Erythroblast (primary cell): ENCODE measurements around the gene RILP.

Experiments used
- GATA1 ChIP-seq: IDR thresholded peaks from 2 replicates; pipeline ENCODE4 v1.6.1; 2011; ENCODE audit warnings: low read depth, mild to moderate bottlenecking, control low read depth, low read length, moderate library complexity
- POLR2A ChIP-seq: IDR thresholded peaks from 2 replicates; pipeline ENCODE4 v1.6.1; 2011; ENCODE audit warnings: mild to moderate bottlenecking, low read length

DNA sequence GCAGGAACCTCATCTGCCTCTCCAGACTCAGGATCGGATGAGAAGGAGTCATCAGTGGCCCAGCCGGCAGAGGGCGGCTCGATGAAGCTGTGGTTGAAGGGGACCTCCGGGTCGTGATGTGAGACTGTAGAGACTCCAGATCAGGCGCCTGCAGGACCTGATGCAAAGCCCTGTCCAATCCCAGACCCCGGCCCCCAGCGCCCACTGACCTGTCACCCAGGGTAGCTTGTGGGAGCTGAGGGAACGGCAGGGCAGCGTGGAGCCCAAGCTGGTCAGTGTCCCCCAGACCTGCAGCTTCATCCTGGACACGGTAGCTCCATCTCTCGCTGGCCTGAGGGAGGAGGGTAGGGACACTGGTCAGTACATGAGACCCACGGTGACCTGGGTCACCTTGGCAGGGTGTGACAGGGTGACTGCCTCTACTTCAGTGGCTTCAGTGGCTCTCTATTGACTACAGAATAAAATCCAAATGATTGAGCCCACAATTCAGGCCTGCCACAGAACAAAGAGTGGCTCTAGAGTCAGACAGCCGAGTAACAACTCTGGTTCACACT is 12.9 kb downstream of the RILP start:
- TF ChIP-seq POLR2A (no peak), GATA1 (no peak)
